GM21576 (cell line): ENCODE results near the gene CYP3A7.
"Not testable (repeated sequence)": the region's sequence is repeated elsewhere in the genome, so short reads cannot be mapped to it uniquely, and the experiment has no call there.

Experiments used
- ATAC-seq: cut with Tn5 transposase; IDR thresholded peaks from one replicate; pipeline ENCODE4 v1.9.1; 2021; ENCODE audit warnings: mild to moderate bottlenecking, moderate library complexity; ENCODE audit not compliant: unreplicated experiment

CYP3A7 gene

GRCh38 chr7:99709838-99710578 lies 25.0 kb downstream of the CYP3A7 start:
- no peak for ATAC-seq

- no peak for ATAC-seq
Measured at GRCh38 chr7:99709260-99709659, 25.7 kb downstream of the CYP3A7 start.

GRCh38 chr7:99707096-99707495 lies 27.9 kb downstream of the CYP3A7 start:
- no peak for ATAC-seq

GRCh38 chr7:99699946-99700345 lies 35.0 kb downstream of the CYP3A7 start:
- no peak for ATAC-seq

GRCh38 chr7:99698867-99699730 lies 35.9 kb downstream of the CYP3A7 start:
- ATAC-seq: not testable (repeated sequence)

GRCh38 chr7:99694912-99695304 lies 40.1 kb downstream of the CYP3A7 start:
- ATAC-seq: no peak

- no peak for ATAC-seq
Measured at GRCh38 chr7:99694201-99694911, 40.6 kb downstream of the CYP3A7 start.

- no peak for ATAC-seq
Measured at GRCh38 chr7:99693427-99694200, 41.4 kb downstream of the CYP3A7 start.

- no peak for ATAC-seq
Measured at GRCh38 chr7:99693100-99693426, 41.9 kb downstream of the CYP3A7 start.

GRCh38 chr7:99692563-99692962 lies 42.4 kb downstream of the CYP3A7 start:
- ATAC-seq: not testable (repeated sequence)

GRCh38 chr7:99691658-99692057 lies 43.3 kb downstream of the CYP3A7 start:
- ATAC-seq: not testable (repeated sequence)

- not testable (repeated sequence) for ATAC-seq
Measured at GRCh38 chr7:99690918-99691317, 44.1 kb downstream of the CYP3A7 start.

- not testable (repeated sequence) for ATAC-seq
Measured at GRCh38 chr7:99685871-99686608, 49.0 kb downstream of the CYP3A7 start.

- ATAC-seq: no peak
Measured at GRCh38 chr7:99685129-99685758, 49.8 kb downstream of the CYP3A7 start.

GRCh38 chr7:99679400-99680191 lies 55.4 kb downstream of the CYP3A7 start, which contains the start of gene CYP3A5:
CYP3A5 (minus strand) TSS chr7:99679996; CDS start chr7:99679896, 100 bp downstream.
- ATAC-seq: no peak

GRCh38 chr7:99679032-99679399 lies 56.0 kb downstream of the CYP3A7 start:
- no peak for ATAC-seq

GRCh38 chr7:99677648-99678045 lies 57.3 kb downstream of the CYP3A7 start:
- ATAC-seq: no peak

- no peak for ATAC-seq
Measured at GRCh38 chr7:99677013-99677647, 57.9 kb downstream of the CYP3A7 start.
